Right lobe of liver (tissue), 6 donors: ENCODE data around the gene TMEM175. TPM values are rescaled to one million over a fixed set of nuclear protein-coding genes. Genes with fewer than 3 reads are reported as not detected.

Experiments
- ATAC-seq, 4 donors: fragments of 200-7000 bp; cut with Tn5 transposase; one replicate each; pipeline ENCODE4 v1.9.1; 2020; ENCODE audit warnings: mild to moderate bottlenecking in 4 of 4, moderate library complexity in 4 of 4
- DNase-seq, 3 donors: peaks; one replicate each; pipeline ENCODE4 v3.0.0-alpha.2; 2020
- H3K27ac ChIP-seq, 3 donors: fragments of 200-600 bp; one replicate each; pipeline ENCODE4 v1.8.0; 2022
- H3K27me3 ChIP-seq, 2 donors: fragments of 200-600 bp; one replicate each; pipeline ENCODE4 v1.8.0; 2022
- H3K36me3 ChIP-seq, 4 donors: fragments of 200-600 bp; sonication (generic) in 1 of 4; one replicate each; pipeline versions ENCODE4 v1.5.1 to v1.8.0; 2017 to 2022; ENCODE audit warnings: control low read depth in 1 of 4
- H3K4me1 ChIP-seq, 4 donors: fragments of 200-600 bp; sonication (generic) in 1 of 4; one replicate each; pipeline versions ENCODE4 v1.5.1 to v1.8.0; 2017 to 2022; ENCODE audit warnings: control low read depth in 1 of 4
- H3K4me3 ChIP-seq, 3 donors: fragments of 200-600 bp; one replicate each; pipeline ENCODE4 v1.8.0; 2022
- H3K9me3 ChIP-seq, 4 donors: fragments of 200-600 bp; sonication (generic) in 1 of 4; one replicate each; pipeline versions ENCODE4 v1.5.1 to v1.8.0; 2017 to 2022; ENCODE audit warnings: control low read depth in 1 of 4
- POLR2A ChIP-seq: fragments of 450-650 bp; IDR thresholded peaks from one replicate; pipeline ENCODE4 v1.6.1; 2017; ENCODE audit warnings: antibody characterized with exemption, mild to moderate bottlenecking
- WGBS: methylation state at CpG from one replicate; pipeline ENCODE4 v1.1.6; 2018; ENCODE audit warnings: low coverage, low lambda C conversion rate; ENCODE audit not compliant: insufficient coverage; ENCODE audit errors: missing lambda C conversion rate; 5-methylcytosine and 5-hydroxymethylcytosine counted together
- intact Hi-C, 2 donors: fragments of 100-400 bp; cut with DNase I; formaldehyde crosslinking; loops; one replicate each; pipeline versions ENCODE4 v1.11.2 to v1.14.1; 2022
- total RNA-seq, 6 experiments: library from RNA; depleted of rRNA in 2 of 6; stranded (reverse); fragments of >200 nt in 2 of 6; fragmentation: NEBNext Ultra II Directional in 3 of 6; extraction: Animal tissue kit (Norgen Biotek cat#: 25700) in 3 of 6; gene quantifications; one replicate each; pipeline versions ENCODE4 v1.1.0 to v1.2.4, GENCODE V29; 2016 to 2023
- TF ChIP-seq, protein P1 (sequence below), 4 donors: fragments of 200-600 bp in 3 of 4; fragments of 450-650 bp in 1 of 4; IDR thresholded peaks; one replicate each; pipeline versions ENCODE4 v1.5.1 to v1.8.0; 2016 to 2022; ENCODE audit warnings: antibody characterized with exemption in 4 of 4, mild to moderate bottlenecking in 2 of 4
- donor health status: DM: no; HTN: yes; CAD: no.
- donor health status: DM: no; HTN: no; CAD: no.
- donor health status: DM: no; HTN: no; CAD: no.
- donor health status: DM: no; HTN: yes; CAD: no.
- donor health status: DM: no; HTN: yes; CAD: no.

The TMEM175 gene
- total RNA-seq, 6 experiments from 2014 or later, result 22.0 to 31.8 (median 23.6) TPM

DNA sequence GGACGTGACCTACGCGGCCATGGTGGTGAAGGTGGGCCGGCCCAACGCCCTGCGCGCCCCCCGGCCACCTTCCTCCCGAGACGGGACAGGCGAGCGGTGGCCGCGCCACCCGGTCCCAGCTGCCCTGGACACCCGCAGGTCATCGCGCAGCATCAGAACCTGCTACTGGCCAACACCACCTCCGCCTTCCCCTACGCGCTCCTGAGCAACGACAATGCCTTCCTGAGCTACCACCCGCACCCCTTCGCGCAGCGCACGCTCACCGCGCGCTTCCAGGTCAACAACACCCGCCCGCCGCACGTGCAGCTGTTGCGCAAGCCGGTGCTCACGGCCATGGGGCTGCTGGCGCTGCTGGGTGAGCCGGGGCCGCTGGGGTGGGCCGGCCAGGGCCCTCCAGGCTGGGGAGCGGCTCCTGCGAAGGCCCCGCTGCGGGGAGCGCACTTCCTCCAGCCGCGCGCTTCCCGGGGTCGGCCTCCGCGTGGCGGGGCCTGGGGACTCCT lies 69.9 kb downstream of the TMEM175 start:
- intact Hi-C loops, result no loop called here
- peaks cover 4 to 9% of the 10 kb centered on the region in 2 donors for H3K27me3 ChIP-seq
- ATAC-seq (peak; percentile 26 to 76 (median 53)), DNase-seq (peak in 2 of 3 donors; percentile 67 to 85)
- TF ChIP-seq, protein P1, sequence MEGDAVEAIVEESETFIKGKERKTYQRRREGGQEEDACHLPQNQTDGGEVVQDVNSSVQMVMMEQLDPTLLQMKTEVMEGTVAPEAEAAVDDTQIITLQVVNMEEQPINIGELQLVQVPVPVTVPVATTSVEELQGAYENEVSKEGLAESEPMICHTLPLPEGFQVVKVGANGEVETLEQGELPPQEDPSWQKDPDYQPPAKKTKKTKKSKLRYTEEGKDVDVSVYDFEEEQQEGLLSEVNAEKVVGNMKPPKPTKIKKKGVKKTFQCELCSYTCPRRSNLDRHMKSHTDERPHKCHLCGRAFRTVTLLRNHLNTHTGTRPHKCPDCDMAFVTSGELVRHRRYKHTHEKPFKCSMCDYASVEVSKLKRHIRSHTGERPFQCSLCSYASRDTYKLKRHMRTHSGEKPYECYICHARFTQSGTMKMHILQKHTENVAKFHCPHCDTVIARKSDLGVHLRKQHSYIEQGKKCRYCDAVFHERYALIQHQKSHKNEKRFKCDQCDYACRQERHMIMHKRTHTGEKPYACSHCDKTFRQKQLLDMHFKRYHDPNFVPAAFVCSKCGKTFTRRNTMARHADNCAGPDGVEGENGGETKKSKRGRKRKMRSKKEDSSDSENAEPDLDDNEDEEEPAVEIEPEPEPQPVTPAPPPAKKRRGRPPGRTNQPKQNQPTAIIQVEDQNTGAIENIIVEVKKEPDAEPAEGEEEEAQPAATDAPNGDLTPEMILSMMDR (IDR thresholded peaks at IDR 0.05), result no peak
- TF ChIP-seq POLR2A, result no peak
- 1% methylated on average over 17 of the region's 54 CpGs for WGBS
- no peaks in the 10 kb centered on the region for H3K36me3 ChIP-seq
- H3K27ac ChIP-seq, result no peak overlapping the region
- peaks cover 0 to 13% (median 0%) of the 10 kb centered on the region in 4 donors for H3K4me1 ChIP-seq
- H3K9me3 ChIP-seq, result no peaks in the 10 kb centered on the region
- no peak overlapping the region for H3K4me3 ChIP-seq

DNA sequence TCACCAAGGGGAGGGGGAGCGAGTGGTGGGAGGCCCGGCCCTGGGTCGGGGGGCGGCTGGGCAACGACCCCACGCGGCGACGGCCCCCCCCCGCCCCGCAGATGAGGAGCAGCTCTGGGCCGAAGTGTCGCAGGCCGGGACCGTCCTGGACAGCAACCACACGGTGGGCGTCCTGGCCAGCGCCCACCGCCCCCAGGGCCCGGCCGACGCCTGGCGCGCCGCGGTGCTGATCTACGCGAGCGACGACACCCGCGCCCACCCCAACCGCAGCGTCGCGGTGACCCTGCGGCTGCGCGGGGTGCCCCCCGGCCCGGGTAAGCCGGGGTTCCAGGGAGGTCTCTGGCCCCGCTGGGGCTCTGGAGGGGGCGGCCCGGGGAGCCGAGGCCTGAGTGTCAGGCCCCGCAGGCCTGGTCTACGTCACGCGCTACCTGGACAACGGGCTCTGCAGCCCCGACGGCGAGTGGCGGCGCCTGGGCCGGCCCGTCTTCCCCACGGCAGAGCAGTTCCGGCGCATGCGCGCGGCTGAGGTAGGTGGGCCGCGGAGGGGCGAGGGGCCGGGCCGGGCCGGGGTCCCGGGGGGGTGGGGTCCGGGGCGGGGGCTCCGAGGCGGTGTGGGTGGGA lies 70.5 kb downstream of the TMEM175 start:
- intact Hi-C loops, result no loop called here
- Histone ChIP-seq H3K27ac (no peak overlapping the region), H3K4me1 (peaks cover 0 to 13% (median 0%) of the 10 kb centered on the region in 4 donors), H3K36me3 (no peaks in the 10 kb centered on the region), H3K27me3 (peaks cover 4 to 9% of the 10 kb centered on the region in 2 donors), H3K9me3 (no peaks in the 10 kb centered on the region), H3K4me3 (no peak overlapping the region)
- WGBS, result 0% methylated on average over 3 of the region's 75 CpGs
- TF ChIP-seq, protein P1 (IDR thresholded peaks at IDR 0.05), result no peak
- no peak for TF ChIP-seq POLR2A
- DNase-seq (no peak), ATAC-seq (peak in 1 of 4 donors; percentile 5)

DNA sequence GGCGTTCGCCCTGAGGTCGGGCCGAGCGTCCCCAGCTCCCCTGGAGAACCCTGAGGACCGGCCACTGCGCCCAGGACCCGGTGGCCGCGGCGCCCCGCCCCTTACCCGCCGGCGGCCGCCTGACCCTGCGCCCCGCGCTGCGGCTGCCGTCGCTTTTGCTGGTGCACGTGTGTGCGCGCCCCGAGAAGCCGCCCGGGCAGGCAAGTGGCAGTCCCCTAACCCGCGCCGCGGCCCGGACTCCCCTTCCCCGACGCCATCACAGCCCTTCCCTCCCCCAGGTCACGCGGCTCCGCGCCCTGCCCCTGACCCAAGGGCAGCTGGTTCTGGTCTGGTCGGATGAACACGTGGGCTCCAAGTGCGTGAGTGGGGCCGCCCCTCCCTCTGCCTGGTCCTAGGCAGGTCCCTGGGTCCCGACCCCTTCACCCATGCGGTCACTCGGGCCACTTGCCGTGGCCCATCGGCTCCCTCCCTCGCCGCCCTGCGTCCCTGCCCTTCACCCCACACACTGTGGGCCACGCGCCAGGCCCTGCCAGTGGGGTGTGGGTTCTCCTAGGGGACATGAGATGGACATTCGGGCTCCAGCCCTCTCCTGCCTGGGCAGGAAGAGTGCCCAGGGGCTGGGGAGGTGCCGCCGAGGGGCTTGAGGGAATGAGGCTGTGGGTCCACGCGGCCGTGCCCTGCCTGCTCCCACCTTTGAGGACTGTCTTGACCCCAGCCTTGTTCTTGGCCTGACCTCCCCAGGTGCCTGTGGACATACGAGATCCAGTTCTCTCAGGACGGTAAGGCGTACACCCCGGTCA lies 71.2 kb downstream of the TMEM175 start:
- H3K27me3 ChIP-seq, result peaks cover 4 to 9% of the 10 kb centered on the region in 2 donors
- 28% methylated on average over 4 of the region's 63 CpGs for WGBS
- H3K4me3 ChIP-seq, result no peak overlapping the region

GRCh38 chr4:1004071-1004418 lies 71.8 kb downstream of the TMEM175 start:
- Histone ChIP-seq H3K4me1 (peaks cover 0 to 17% (median 2%) of the 10 kb centered on the region in 4 donors), H3K9me3 (no peaks in the 10 kb centered on the region), H3K4me3 (no peak overlapping the region), H3K36me3 (no peaks in the 10 kb centered on the region), H3K27me3 (peaks cover 4 to 9% of the 10 kb centered on the region in 2 donors), H3K27ac (no peak overlapping the region)
- intact Hi-C loops, result no loop called here
- 77% methylated on average over 4 of the region's 13 CpGs for WGBS
- DNase-seq (no peak), ATAC-seq (no peak)
- no peak for TF ChIP-seq POLR2A
- TF ChIP-seq, protein P1 (IDR thresholded peaks at IDR 0.05), result no peak

More for the DNA sequence above, 71.2 kb downstream of the TMEM175 start:
- H3K4me1 ChIP-seq, result peaks cover 0 to 13% (median 0%) of the 10 kb centered on the region in 4 donors
- ATAC-seq, result peak in 2 of 4 donors; percentile 3 to 4
- TF ChIP-seq POLR2A, result no peak
- TF ChIP-seq, protein P1 (IDR thresholded peaks at IDR 0.05), result no peak
- intact Hi-C loops, result no loop called here
- no peak for DNase-seq
- no peaks in the 10 kb centered on the region for H3K36me3 ChIP-seq
- H3K9me3 ChIP-seq, result no peaks in the 10 kb centered on the region
- no peak overlapping the region for H3K27ac ChIP-seq
